GM10847 (cell line): ENCODE results near the gene ARMC9.

Experiments
- POLR2A ChIP-seq: IDR thresholded peaks from 2 replicates; pipeline ENCODE4 v1.6.1; 2011; ENCODE audit not compliant: insufficient read length; ENCODE audit errors: extremely low read depth

ARMC9 gene

DNA sequence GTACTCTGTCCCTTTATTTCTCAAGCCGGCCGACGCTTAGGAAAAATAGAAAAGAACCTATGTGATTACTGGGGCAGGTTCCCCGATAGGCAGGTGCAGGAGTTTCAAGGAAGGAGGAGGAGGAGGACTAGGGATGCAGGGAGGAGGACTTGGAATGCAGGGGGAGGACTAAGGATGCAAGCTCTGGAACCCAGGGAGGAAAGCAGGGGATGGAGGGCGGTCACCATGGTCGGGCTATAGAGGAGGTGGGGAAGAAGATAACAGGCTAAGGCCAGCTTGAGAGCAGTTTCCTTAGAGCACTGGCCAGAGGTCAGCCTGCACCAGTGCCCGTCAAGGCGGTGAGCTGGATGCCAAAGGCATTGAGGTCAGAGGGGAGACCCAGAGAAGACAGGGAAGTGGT is 178.4 kb downstream of the ARMC9 start:
- TF ChIP-seq POLR2A: no peak

DNA sequence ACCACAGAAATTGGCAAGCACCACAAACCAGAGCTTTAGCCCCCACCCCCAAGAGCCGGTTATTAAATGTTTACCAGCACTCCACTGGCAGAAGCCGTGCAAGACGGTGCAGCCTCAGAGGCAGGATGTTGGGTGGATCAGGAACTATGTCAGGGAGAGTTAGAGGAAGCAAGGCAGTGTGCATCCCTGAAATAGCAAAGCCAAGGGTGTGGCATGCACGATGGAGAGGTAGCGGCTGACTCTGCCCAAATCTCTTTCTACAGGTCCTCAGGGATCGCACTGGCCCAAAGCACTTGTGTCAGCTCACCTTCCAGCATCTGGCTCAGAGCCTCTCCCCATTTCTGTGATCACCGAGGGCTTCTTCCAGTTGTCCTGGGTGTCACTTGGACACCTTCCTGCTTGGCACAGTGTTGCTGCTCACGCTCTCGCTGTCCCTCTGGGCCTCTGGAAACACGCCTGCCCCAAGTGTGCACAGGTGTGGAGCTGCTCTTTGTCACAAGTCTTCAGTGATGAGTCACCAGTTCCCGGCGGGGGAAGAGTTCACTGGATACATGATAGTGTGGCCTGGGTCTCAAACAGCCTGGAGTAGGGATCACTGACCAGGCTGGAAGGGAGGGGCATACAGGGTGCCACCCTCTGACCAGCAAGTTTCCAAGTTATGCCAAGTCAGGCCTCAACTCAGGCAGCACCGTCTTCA is 179.7 kb downstream of the ARMC9 start:
- TF ChIP-seq POLR2A: no peak

DNA sequence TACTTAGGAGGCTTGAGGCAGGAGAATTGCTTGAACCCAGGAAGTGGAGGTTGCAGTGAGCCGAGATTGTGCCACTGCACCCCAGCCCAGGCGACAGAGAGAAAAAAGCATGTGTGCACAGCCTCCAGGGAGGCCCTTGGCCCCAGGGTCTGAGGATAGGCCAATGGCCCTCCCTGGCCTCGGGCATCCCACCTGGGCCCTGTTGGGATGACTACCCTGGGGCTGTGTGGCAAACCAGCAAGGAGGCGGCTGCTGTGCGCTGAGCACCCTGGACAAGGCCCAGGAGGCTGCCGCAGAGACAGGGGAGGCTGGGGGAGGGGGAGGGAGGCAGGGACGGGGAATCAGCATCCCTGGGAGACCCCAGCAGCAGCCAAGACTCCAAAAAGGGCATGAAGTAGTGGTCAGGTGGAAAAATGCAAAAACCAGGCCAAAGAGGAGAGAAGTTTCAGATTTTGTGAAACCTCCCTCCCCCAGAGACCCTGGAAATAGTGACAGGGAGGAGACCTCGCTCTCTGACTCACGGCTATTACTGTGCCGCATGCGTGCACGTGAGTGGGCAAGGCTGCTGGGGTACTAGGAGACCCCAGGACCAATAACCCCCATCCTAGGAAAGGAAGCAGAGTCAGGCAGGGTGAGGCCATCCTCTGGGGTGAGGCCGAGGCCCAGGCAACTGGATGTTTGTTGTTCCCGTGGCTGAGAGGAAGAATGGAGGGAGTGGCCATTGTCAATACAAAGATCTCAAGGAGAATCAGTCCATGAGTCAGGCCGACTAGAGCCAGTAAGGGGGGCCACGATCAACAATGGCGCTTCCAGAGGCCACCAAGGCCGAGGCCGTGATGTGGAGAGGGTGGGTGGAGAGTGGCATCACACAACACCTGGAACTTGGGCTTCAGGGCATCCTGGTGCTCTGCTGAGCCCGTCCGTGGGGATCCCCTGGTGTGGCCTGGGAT is 181.1 kb downstream of the ARMC9 start:
- no peak for TF ChIP-seq POLR2A

DNA sequence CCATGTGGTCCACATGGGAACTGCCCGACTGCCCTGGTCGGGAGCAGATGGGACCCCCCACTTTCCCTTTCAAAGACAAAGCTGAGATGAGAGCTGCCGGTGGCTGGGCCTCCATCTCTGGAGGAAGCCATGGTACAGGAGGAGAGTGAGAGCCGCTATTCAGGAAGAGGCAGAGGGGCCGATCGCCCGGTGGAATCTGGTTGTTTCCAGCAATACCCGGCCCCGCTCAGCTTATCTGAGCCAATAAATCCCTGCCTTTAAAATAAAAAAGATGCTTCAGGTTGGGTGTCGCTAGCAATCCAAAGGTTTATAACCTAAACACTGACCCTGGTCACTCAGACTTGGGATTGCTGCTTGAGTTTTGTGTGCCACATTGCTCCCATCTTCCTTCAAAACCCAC is 181.9 kb downstream of the ARMC9 start:
- no peak for TF ChIP-seq POLR2A

DNA sequence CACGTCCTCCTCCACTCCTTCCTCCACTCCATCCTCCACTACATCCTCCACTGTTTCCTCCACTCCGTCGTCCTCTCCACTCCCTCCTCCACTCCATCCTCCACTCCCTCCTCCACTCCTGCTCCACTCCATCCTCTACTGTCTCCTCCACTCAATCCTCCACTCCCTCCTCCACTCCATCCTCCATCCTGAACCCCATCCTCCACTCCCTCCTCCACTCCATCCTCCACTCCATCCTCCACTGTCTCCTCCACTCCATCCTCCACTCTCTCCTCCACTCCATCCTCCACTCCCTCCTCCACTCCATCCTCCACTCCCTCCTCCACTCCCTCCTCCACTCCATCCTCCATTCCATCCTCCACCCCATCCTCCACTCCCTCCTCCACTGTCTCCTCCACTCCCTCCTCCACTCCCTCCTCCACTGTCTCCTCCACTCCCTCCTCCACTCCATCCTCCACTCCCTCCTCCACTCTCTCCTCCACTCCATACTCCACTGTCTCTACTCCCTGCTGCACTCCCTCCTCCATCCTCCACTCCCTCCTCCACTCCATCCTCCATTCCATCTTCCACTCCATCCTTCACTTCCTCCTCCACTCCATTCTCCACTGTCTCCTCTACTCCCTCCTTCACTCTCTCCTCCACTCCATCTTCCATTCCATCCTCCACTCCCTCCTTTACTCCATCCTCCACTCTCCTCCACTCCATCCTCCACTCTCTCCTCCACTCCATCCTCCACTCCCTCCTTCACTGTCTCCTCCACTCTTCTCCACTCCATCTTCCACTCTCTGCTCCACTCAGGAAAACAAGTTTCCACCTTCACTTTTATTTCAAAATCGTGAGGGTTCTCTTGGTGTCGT is 182.8 kb downstream of the ARMC9 start:
- TF ChIP-seq POLR2A: no peak

DNA sequence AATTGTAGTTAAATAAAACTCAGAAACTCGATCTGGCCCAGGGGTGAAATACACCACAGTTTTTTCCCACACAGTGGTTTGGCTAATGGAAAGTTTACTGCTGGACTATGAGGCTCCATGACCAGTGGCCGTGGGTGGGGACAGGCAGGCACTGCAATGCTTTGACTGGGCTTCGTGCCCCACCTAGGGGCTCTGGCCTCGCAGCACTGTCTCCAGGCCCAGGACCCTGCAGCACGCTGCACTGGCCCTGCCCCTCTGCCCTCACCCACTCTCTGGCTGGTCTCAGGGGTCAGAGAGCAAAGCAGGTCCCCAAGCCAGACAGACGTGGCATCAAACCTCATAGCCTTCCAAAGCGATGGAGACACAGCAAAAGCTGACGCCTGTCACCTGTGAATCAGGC is 183.7 kb downstream of the ARMC9 start:
- no peak for TF ChIP-seq POLR2A

DNA sequence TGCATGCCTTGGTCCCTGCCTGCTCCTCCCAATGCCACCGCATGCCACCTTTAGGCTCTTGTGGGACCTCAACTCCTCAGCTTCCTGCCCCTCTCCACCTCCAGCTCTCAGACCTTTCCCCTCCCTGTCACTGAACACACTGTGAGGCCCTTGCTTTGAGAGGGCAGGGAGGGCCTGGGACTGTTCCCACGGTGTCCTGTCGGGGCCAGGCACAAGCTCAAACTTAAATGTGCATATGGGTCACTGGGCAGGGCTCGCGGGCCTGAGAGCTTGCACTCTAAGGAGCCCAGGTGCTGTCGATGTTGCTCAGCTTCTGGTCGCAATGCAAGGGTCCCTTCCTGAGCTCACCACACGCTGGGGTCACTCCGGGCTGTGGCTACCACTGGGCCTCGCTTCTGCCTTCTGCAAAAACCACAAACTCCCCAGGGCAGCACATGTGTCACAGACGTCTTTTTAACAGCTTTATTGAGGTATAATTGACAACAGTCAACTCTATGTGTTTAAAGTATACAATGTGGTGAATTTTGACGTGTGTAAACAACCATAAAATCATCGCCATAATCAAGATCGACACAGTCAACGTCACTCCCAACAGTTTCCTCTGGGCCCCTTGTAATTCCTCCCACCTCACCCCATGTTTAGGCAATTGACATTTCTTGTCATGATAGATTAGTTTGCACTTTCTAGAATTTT is 185.1 kb downstream of the ARMC9 start:
- TF ChIP-seq POLR2A: no peak

DNA sequence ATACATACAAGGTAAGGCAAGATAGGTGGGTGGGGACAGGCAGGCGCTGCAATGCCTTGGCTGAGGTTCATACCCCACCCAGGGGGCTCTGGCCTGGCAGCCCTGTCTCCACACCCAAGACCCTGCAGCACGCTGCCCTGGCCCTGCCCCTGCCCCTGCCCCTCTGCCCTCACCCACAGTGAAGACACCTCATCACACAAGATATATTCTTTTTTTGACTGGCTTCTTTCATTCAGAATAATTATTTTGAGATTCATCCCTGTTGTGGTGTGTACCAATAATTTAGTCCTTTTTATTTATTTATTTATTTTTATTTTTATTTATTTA is 185.6 kb downstream of the ARMC9 start:
- TF ChIP-seq POLR2A: no peak

DNA sequence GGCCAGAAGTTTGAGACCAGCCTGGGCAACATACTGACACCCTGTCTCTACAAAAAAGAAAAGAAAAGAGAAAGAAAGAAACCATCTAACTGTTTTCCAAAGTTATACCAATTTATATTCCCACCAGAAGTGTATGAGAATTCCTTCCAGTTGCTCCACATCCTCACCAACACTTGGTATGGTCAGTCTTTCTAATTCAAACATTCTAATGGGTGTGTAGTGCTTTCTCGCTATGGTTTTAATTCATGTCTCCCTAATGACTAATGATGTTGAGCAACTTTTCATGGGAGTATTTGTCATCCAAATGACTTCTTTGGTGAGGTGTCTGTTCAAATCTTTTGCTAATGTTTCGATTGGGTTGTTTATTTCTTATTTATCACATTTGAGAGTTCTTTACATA is 186.5 kb downstream of the ARMC9 start:
- no peak for TF ChIP-seq POLR2A

DNA sequence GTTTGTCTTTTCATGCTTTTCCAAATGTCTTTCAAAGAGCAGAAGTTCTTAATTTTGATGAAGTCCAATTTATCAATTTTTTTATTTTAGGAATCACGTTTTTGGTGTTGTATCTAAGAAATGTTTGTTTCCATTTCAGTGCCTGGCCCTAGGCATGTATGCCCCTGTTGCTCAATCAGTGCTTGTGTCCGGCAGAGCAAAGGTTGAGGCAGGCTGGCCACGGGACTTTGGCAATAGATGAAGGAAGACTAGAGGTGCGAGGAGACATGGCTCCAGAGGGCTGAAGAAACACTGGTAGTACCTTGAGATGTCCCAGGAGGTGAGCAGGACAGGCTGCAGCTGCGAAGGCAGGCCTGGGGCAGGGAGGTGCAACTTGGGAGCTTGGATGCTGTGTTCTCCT is 187.0 kb downstream of the ARMC9 start:
- no peak for TF ChIP-seq POLR2A

DNA sequence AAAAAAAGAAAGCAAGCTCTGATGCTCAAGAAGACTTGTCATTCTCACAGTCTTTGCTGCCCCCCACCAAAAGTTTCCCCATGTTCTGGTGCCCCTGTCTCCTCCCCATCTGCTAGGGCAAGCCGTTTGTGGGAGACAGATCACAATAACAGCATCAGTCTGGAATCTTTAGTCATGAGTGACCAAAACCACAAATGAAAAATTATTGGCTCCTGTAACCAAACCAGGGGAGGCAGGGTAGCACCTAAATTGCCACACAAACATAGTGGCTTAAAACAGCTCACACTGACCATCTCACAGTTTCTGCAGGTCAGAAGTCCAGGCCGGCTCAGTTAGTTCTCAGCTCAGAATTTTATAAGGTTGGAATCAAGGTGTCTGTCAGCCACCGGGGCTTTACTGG is 188.0 kb downstream of the ARMC9 start:
- TF ChIP-seq POLR2A: no peak

DNA sequence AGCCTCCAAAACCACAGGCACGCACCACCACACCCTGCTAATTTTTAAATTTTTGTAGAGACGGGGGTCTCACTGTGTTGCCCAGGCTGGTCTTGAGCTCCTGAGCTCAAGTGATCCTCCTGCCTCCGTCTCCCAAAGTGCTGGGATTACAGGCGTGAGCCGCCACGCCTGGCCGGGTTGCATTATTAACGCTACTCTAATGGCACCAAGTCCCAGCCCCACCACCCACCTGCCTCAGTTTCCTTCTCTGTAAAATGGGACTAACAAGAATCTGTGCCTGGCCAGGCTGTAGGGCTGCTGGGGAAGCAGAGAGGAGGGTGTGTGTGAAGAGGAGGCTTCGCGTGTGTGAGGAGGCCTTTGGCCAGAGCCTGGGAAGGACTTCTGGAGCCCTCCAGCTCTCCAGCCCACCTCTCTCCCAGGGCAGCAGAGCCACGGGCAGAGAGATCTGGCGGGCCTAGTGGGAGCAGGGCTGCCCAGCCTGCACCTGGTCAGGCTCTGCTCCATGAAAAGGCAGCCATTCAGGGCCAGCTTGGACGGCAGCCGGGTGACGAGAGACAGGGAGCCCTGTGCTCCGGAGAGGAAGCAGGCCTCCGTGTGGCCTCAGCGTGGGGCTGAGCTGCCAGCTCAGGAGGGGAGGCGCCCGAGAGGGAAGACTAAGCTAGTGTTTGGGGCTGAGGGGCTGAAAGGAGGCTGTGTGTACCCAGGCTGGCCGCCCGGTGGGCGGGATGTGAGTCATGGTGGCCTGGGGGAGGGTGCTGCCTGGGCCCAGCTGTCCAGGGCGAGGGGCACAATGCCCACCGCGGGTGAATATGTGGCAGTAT is 189.7 kb downstream of the ARMC9 start:
- TF ChIP-seq POLR2A: no peak

DNA sequence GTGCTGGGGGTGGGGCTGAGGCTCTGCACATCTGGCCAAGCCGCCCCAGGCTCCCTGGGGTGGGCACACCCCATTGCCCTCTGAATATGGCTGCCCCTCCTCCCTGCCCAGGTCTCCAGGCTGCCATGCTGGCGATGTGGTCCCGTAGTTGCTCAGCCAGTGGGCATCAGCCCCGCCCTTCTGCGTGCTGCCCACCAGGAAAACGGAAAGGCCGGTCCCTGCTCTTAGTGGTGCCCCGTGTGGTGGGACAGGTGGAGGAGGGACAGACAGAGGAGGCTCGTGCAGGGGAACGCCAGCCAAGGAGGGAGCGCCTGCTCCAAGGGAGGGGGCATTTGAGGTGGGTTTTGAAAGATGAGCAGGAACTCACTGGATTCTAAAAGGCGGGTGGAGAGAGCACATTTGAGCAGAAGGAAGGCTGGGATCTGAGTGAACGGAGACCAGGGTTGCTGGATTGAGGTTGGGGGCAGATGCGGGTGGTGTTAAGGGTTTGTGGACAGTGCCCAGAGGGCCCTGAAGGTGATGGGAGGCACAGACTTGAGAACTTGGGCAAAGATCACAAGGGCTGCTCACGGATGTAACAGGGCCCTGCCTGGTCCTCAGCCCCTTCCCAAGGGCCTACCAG is 190.4 kb downstream of the ARMC9 start:
- TF ChIP-seq POLR2A: no peak

DNA sequence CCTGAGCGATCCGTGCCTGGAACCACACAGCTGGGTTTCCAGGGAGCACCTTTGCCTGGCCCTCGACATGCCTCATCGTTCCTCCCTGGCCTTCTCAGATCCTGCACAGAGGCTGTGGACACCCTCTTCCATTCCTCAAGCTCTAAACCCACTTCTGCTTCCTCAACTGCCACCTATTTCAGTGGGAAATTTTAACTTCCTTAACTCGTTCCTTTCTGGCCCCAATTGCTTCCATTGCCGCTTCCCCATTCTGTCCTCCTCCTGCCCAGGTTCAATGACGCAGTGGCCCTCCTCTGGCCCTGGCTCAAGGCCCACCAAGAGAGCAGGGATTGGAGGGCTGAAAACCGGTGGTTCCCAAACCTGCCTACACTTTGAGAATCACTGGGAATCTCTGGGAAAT is 192.2 kb downstream of the ARMC9 start:
- TF ChIP-seq POLR2A: no peak
